Smooth muscle cell of the brain vasculature (primary cell): ENCODE data around the gene ADGRB3.

ENCODE experiments used
- DNase-seq: peaks from one replicate; pipeline ENCODE4 v3.0.0-alpha.2; 2012; ENCODE audit warnings: low read depth, low spot score

Gene ADGRB3

GRCh38 chr6:68634726-68635411 lies at the start of gene ADGRB3:
TSS of gene ADGRB3 (plus strand) at chr6:68635282. CDS start at chr6:68638676, 3,394 bp downstream.
- no peak for DNase-seq

DNA sequence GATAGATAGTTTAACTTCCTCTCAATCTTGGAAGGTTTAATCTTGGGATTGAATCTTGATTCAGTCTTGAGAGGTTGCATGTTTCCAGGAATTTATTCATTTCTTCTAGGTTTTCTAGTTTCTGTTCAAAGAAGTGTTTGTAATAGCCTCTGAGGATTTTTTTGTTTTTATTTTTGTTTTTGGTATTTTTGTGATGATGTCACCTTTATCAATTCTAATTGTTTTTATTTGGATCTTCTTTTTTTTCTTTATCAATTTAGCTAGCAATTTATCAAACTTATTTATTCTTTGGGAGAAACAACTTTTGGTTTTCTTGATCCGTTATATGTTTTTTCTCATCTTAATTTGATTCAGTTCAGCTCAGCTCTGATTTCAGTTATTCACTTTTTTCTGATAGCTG lies 41.5 kb upstream of the ADGRB3 start:
- no peak for DNase-seq

DNA sequence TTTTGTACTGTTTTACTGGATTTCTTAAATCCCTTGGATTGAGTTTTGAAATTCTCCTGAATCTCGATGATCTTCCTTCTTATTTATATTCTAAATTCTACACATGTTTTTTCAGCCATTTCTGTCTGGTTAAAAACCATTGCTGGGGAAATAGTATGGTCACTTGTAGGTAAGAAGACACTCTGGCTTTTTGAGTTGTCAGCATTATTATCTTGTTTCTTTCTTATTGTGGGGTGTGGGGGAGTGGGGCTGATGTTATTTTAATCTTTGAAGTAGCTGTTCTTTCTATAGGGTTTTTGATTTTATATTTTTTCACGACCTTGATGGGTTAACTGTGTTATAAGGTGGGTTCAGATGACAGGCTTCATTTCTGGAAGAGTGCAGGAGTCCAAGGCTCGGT lies 37.4 kb upstream of the ADGRB3 start:
- no peak for DNase-seq

- DNase-seq = no peak
Measured at GRCh38 chr6:68615938-68616337, 19.1 kb upstream of the ADGRB3 start.

GRCh38 chr6:68625998-68626397 lies 9.1 kb upstream of the ADGRB3 start:
- no peak for DNase-seq

DNA sequence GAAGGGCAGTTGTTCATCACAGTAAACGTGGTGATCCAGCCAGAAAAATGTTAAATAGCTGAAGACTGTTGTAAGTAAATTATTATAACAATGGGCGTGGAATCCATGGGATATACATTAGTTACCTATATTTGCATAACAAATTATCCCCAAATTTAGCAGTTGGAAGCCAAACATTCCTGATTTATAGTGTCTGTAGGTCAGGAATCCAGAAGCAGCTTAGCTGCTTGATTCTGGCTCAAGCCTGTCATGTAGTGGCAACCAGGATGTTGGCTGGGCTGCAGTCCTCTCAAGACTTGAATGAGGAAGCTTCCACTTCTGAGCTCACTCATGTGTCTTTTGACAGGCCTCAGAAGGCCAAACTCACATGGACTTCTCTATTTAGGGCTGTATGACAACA lies 6.9 kb upstream of the ADGRB3 start:
- DNase-seq = no peak

GRCh38 chr6:68632734-68633133 lies 2.3 kb upstream of the ADGRB3 start:
- no peak for DNase-seq

GRCh38 chr6:68633281-68633971 lies 1.7 kb upstream of the ADGRB3 start:
- DNase-seq = no peak

DNA sequence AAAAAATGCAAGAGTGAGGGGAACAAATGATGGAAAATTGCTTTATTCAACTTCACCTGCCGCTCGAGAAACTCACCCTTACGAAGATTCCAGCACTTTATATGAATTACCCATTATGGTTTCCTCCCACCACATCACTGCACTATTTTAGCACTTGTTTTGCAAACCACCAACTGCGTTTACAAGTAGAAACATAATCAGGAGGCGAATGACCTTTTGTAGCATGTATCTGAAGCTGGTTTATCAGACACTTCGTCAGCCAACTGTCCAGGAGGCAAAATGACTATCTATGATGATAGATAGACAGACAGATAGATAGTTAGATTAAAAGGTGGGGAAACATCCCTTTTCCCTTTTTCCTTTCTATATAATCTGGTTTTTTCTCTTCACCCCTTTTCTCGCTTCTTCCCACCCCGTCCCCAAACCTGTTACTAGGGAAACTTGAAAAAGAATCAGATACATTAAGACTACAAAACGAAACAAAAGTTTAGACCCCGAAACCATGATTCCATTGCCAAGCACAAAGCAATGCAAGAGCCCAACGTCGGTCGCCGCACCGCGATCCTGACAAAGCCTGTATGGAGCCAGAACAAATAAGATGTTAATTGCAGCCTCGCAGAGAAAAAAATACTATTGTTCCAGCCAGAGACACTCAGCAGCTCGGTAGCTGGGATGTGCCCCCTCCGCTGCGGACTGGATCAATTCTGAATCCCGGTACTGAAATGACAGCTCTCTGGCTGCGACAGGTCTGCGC lies 933 bp upstream of the ADGRB3 start:
- DNase-seq = no peak

GRCh38 chr6:68635412-68635705 lies 277 bp downstream of the ADGRB3 start:
- DNase-seq = no peak

GRCh38 chr6:68635706-68636513 lies 828 bp downstream of the ADGRB3 start:
- no peak for DNase-seq

DNA sequence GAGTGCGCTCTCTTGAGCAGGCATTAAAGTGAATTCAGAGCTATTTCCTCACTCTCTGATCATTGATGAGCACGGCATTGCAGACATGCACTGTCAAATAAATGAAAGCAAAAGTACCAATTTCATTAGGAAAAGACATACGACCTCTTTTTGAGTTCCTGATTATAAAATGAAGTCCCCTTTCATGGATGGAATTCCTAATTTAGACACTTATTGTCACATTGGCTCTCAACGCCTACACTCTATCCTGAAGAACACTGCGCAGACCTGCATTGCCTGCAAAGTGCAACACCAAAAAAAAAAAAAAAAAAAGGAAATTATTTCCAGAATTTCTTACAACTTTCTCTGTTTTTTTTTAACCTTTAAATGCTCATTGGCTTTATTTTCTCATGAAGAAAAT lies 1.6 kb downstream of the ADGRB3 start:
- DNase-seq = no peak

DNA sequence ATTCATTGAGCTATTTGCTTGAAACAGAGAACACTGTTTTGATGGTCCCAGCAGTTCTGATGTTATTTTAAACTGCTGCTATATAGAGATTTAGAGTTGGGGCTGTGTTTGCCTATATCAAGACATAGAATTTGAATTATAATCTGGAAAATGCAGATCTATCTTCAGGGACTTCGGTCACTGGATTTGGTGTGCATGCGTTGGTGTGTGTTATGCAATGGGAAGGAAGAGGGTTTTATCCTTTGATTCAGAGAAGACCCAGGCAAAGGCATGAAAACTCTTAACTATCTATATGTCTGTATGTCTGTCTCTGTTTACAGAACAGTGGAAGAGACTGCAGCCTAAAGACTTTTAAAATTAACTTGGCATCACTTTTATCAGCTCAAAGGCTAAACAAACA lies 2.0 kb downstream of the ADGRB3 start:
- no peak for DNase-seq

- DNase-seq = no peak
Measured at GRCh38 chr6:68637782-68638181, 2.7 kb downstream of the ADGRB3 start.

DNA sequence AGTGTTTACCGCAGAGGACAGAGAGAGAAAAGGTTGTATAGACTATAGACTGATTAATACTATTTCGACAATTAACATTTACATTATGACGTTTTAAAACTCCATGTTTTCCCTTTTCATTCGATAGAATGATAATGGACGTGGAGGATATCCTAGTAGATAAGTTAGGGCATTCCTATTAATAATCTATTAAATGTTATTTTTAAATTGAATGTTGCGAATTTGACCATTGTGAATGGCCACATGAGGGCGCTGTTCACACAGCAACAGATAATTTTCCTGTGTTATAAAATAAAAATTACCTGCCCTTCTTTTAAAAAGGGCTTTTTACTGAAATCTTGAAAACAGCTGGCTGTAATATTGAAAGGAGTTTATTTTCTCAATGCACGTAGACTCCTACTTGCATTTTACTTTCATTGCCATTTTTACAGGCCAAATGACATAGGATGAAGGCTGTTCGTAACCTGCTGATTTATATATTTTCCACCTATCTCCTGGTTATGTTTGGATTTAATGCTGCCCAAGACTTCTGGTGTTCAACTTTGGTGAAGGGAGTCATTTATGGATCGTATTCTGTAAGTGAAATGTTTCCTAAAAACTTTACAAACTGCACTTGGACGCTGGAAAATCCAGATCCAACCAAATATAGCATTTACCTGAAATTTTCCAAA lies 3.3 kb downstream of the ADGRB3 start:
- no peak for DNase-seq

DNA sequence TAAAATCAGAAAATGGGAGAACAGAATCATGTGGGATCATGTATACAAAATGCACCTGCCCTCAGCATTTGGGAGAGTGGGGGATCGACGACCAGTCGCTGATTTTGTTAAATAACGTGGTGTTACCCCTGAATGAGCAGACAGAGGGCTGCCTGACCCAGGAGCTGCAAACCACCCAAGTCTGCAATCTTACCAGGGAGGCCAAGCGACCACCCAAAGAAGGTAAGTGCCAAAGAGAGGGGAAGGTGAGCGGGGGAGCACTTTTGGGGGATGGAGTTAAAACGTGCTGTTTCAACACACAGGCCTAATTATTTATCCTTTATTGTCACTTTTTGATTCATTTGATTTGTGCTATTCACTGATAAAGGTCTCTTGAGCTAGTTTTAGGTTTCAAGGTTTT lies 4.1 kb downstream of the ADGRB3 start:
- no peak for DNase-seq

- DNase-seq = no peak
Measured at GRCh38 chr6:68639826-68640490, 4.9 kb downstream of the ADGRB3 start.

DNA sequence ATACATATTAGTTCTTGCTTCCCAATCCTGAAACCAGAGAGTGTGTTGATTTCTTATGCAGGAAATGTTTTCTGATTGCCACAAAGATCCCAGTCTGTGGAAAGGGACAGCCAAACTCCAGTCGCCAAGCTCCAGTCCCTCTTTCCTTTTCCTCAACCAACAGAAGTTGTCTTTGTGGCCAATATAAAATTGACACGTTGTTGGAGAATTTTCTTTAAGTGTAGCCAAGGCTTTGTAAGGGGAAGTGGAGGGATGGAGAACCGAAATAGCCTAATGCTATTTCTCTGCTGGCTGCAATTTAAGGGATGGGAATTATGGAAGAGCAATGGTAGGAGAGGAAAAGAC lies 5.4 kb downstream of the ADGRB3 start:
- DNase-seq = no peak

DNA sequence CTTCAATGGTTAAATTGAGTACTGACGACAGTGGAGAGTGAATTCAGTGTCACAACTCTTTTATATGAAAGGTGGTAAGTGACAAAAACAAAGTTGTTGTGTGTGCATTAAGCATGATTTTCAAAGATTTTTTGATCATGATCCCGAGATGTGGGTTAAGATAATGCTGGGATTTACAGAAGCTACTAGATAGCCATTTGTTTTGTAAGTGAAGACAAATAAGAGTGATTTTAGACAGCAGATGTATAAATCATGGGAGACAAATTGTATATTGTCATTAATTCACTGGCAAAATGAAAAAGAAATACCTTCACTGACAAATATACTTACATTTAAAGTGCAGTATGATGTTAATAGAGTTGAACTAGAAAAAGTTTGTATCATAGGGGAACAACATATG lies 6.1 kb downstream of the ADGRB3 start:
- no peak for DNase-seq

DNA sequence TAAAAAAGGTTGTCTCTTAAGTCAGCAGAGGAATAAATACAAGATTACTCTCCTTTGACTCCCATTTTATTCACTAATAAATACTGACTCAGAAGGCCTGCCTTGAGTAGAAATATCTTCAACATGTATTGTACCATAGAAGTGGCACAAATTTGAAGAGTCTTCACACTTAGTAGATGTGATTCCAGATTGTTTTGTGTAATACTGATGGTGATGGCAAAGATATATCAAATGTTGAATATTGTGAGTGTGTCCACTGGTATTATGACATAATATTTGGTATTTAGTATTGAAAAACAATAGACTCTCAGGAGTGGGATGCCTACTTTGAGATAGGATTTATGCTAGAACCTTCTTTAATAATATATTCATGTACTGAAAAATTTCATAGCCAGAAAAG lies 7.0 kb downstream of the ADGRB3 start:
- no peak for DNase-seq

DNA sequence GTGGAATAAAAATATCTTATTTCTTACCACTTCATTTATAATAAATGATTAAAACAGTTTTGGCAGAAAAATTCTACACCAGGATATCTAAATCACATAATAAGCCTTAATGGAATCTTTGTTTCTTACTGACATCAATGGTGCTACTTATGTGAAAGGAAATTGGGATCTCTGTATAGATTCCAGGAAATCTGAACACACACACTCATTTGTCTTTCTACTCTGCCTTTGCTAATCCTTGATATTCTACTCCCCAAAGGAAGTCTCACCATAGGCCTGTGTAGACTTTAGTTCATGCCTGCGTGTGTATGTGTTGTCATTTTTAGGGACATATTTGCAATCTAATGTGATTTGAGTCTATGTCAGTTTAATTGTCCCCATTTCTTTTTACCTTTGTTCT lies 7.9 kb downstream of the ADGRB3 start:
- no peak for DNase-seq
